Prostate gland (tissue), 2 donors: ENCODE measurements around the gene TOB2. TPM values are rescaled to one million over a fixed set of nuclear protein-coding genes. Genes with fewer than 3 reads are reported as not detected.
A peak's percentile ranks its signal among the peaks of the same experiment; 100 is the strongest.

Experiments used
- DNase-seq: peaks from one replicate; pipeline ENCODE4 v3.0.0-alpha.2; 2019; ENCODE audit warnings: low spot score
- H3K27ac ChIP-seq, 2 donors: fragments of 200-600 bp; sonication (generic); 2 replicates each; pipeline ENCODE4 v1.5.1; 2017 to 2019
- H3K27me3 ChIP-seq: fragments of 200-600 bp; sonication (generic); replicated peaks from 2 replicates; pipeline ENCODE4 v1.5.1; 2019; ENCODE audit not compliant: insufficient read depth
- H3K36me3 ChIP-seq, 2 donors: fragments of 200-600 bp; sonication (generic); 1 replicate in 1 of 2; 2 replicates in 1 of 2; pipeline versions ENCODE4 v1.5.1 to v1.8.1; 2017 to 2019
- H3K4me1 ChIP-seq: fragments of 200-600 bp; sonication (generic); replicated peaks from 2 replicates; pipeline ENCODE4 v1.5.1; 2019
- H3K4me3 ChIP-seq, 2 donors: fragments of 200-600 bp; sonication (generic); 2 replicates each; pipeline ENCODE4 v1.5.1; 2017 to 2019
- H3K9me3 ChIP-seq: fragments of 200-600 bp; sonication (generic); 2 replicates; pipeline ENCODE4 v1.5.1; 2017
- POLR2A ChIP-seq: fragments of 450-650 bp; IDR thresholded peaks from one replicate; pipeline ENCODE4 v1.6.1; 2016; ENCODE audit warnings: antibody characterized with exemption, mild to moderate bottlenecking
- POLR2AphosphoS5 ChIP-seq: sonication (generic); formaldehyde crosslinking; IDR thresholded peaks from one replicate; pipeline ENCODE4 v1.6.1; 2017; ENCODE audit warnings: antibody characterized with exemption
- WGBS: methylation state at CpG from one replicate; pipeline ENCODE4 v1.1.5; 2018; 5-methylcytosine and 5-hydroxymethylcytosine counted together
- intact Hi-C: fragments of 100-400 bp; cut with DNase I; formaldehyde crosslinking; loops from one replicate; pipeline ENCODE4 v1.14.2; 2022
- total RNA-seq, 2 donors: library from RNA; depleted of rRNA; stranded (reverse); fragments of >200 nt; gene quantifications; one replicate each; pipeline ENCODE4 v1.1.0, GENCODE V29; 2016
- TF ChIP-seq, protein P1 (sequence below), 4 experiments: fragments of 200-600 bp in 2 of 4; fragments of 450-650 bp in 2 of 4; sonication (generic) in 2 of 4; IDR thresholded peaks; 1 replicate in 3 of 4; 2 replicates in 1 of 4; pipeline ENCODE4 v1.5.1; 2016 to 2019; ENCODE audit warnings: antibody characterized with exemption in 4 of 4, mild to moderate bottlenecking in 2 of 4, moderate library complexity in 2 of 4

TOB2 gene
- total RNA-seq, 2 donors from 2014 or later: 56.7 to 80.8 TPM

DNA sequence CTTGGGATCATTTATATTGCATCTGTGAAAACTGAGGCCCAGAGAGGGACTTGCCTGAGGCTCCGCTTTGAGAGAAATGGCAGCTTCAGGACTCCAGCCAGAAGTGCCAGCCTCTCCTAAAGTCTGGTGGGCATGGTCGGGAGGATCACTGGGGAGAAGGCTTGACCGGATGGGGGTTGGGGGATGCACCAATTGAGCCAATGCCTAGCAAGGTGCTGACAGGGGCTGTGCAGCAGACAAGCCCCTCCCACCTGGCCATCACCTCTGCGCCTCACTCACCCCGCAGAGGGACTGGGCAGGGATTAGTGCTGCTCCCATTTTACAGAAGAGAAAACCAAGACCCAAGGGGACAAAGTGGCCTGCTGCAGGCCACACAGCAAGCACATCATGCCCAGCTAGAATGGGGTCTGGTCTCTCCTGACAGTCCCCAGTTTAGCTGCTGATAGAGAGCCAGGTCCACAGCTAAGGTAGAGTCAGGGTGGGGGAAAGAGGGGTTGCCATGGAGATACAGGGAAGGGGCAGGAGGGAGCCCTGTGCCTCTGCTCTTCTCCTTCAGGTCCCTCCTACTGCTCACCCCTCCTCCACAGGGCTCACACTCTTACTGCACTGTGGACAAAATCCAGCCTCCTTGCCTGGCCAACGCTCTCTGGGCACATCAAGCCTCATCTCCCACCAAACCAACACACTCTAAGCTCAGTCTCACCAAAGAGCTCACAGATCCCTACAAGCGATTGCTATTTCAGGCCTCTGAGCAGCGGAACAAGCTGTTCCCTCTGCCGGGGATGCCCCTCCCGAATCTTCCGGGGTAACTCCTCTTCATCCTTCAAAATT lies 35.4 kb downstream of the TOB2 start:
- Histone ChIP-seq H3K4me1 (peaks cover 31% of the 10 kb centered on the region), H3K27ac (peak overlapping the region; percentile 99 to 100), H3K4me3 (no peak overlapping the region), H3K9me3 (no peaks in the 10 kb centered on the region), H3K27me3 (no peaks in the 10 kb centered on the region), H3K36me3 (no peaks in the 10 kb centered on the region)
- TF ChIP-seq POLR2A: no peak
- TF ChIP-seq POLR2AphosphoS5: peak; percentile 70
- intact Hi-C loops: no loop called here
- peak; percentile 36 for DNase-seq
- WGBS: 51% methylated on average over 11 of the region's 11 CpGs

DNA sequence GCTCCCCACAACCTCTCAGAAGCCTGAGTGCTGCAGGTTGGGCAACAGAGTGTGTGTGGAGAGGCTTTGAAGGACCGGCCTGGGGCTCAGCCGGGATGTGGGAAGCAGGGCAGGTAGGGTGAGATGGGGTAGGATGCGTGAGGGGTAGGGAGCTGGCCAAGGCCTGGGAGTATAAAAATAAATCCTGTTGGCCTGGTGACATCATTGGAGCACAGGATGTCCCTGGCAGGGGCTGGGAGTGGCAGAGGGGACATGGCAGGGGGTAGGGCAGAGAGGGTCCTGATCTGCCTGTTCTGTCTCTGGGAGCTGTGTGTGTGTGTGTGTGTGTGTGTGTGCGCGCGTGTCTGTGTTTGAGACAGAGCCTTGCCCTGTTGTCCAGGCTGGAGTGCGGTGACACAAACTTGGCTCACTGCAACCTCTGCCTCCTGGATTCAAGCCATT lies 36.3 kb downstream of the TOB2 start:
- TF ChIP-seq POLR2A (no peak), POLR2AphosphoS5 (peak; percentile 68)
- TF ChIP-seq, protein P1, sequence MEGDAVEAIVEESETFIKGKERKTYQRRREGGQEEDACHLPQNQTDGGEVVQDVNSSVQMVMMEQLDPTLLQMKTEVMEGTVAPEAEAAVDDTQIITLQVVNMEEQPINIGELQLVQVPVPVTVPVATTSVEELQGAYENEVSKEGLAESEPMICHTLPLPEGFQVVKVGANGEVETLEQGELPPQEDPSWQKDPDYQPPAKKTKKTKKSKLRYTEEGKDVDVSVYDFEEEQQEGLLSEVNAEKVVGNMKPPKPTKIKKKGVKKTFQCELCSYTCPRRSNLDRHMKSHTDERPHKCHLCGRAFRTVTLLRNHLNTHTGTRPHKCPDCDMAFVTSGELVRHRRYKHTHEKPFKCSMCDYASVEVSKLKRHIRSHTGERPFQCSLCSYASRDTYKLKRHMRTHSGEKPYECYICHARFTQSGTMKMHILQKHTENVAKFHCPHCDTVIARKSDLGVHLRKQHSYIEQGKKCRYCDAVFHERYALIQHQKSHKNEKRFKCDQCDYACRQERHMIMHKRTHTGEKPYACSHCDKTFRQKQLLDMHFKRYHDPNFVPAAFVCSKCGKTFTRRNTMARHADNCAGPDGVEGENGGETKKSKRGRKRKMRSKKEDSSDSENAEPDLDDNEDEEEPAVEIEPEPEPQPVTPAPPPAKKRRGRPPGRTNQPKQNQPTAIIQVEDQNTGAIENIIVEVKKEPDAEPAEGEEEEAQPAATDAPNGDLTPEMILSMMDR (IDR thresholded peaks at IDR 0.05): no peak
- peak; percentile 56 for DNase-seq
- peaks cover 31% of the 10 kb centered on the region for H3K4me1 ChIP-seq

DNA sequence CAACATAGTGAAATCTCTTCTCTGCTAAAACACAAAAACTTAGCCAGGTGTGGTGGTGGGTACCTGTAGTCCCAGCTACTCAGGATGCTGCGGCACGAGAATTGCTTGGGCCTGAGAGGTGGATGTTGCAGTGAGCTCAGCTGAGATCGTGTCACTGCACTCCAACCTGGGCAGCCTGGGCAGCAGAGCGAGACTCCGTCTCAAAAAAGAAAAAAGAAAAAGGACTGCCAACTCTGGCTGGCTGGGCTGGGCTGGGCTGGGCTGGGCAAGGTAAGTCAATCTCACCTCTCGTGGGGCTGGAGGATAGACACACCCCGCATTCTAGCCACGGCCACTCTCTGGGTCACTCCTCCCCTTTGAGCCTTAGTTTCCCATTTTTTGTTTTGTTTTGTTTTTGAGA lies 37.9 kb downstream of the TOB2 start:
- Histone ChIP-seq H3K4me3 (no peak overlapping the region), H3K9me3 (no peaks in the 10 kb centered on the region), H3K27me3 (no peaks in the 10 kb centered on the region), H3K4me1 (peaks cover 31% of the 10 kb centered on the region), H3K36me3 (no peaks in the 10 kb centered on the region), H3K27ac (no peak overlapping the region)
- no peak for DNase-seq
- 81% methylated on average over 8 of the region's 8 CpGs for WGBS
- TF ChIP-seq POLR2AphosphoS5 (no peak), POLR2A (no peak)
- TF ChIP-seq, protein P1 (IDR thresholded peaks at IDR 0.05): no peak
- intact Hi-C loops: loop anchor here (10.0 kb wide), 1 partner anchor 56 kb away; the partner anchor contains the start of genes ACO2 and PHF5A

More for the DNA sequence above, 36.3 kb downstream of the TOB2 start:
- no peaks in the 10 kb centered on the region for H3K36me3 ChIP-seq
- peak overlapping the region; percentile 99 to 100 for H3K27ac ChIP-seq
- intact Hi-C loops: no loop called here
- H3K4me3 ChIP-seq: no peak overlapping the region
- 24% methylated on average over 7 of the region's 7 CpGs for WGBS
- H3K9me3 ChIP-seq: no peaks in the 10 kb centered on the region
- no peaks in the 10 kb centered on the region for H3K27me3 ChIP-seq

DNA sequence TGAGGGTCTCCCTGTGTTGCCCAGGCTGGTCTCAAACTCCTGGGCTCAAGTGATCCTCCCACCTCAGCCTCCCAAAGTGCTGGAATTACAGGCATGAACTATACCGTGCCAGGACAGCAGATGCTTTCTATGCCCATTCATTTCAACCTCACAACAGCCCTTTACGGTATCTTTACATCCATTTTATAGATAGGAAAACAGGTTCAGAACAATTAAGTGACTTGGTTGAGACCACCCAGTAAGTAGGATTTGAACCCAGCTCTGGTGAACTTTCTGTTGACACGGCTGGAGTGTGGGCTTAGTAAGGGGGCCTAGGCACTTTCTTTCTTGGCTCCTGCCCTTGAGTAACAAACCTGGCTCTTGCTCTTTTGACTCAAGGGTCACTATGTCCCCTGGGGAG lies 39.2 kb downstream of the TOB2 start:
- intact Hi-C loops: loop anchor here (10.0 kb wide), 1 partner anchor 57 kb away; the partner anchor contains the start of genes ACO2 and PHF5A
- TF ChIP-seq, protein P1 (IDR thresholded peaks at IDR 0.05): no peak
- TF ChIP-seq POLR2AphosphoS5 (no peak), POLR2A (no peak)
- DNase-seq: no peak
- WGBS: 88% methylated on average over 3 of the region's 3 CpGs
- Histone ChIP-seq H3K27ac (no peak overlapping the region), H3K4me3 (no peak overlapping the region), H3K36me3 (no peaks in the 10 kb centered on the region), H3K27me3 (no peaks in the 10 kb centered on the region), H3K9me3 (no peaks in the 10 kb centered on the region), H3K4me1 (peaks cover 24% of the 10 kb centered on the region)

DNA sequence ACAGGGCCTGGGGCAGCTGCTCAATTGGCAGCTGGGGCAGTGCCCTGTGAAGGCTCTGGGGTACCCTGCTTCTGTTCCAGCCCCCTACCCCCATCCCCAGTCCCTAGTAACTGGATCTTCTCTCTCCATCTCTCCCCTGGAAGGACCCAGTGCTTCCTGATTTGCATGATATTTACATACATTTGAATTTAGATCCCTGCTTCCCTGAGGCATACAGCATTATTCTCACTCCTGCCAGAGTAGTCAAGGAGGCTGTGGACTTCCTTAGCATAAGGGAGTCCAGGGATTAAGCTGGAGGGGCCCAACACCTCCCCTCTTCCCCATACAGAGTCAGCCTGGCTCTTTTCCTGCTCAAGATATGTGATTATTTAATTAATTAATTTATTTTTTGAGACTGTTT lies 40.2 kb downstream of the TOB2 start:
- intact Hi-C loops: loop anchor here (10.0 kb wide), 1 partner anchor 58 kb away; the partner anchor contains the start of genes ACO2 and PHF5A
- H3K4me3 ChIP-seq: no peak overlapping the region
- no peaks in the 10 kb centered on the region for H3K9me3 ChIP-seq
- H3K36me3 ChIP-seq: no peaks in the 10 kb centered on the region
- DNase-seq: no peak
- H3K4me1 ChIP-seq: peaks cover 18% of the 10 kb centered on the region
- H3K27ac ChIP-seq: no peak overlapping the region
- TF ChIP-seq POLR2A (no peak), POLR2AphosphoS5 (no peak)
- TF ChIP-seq, protein P1 (IDR thresholded peaks at IDR 0.05): no peak
- no peaks in the 10 kb centered on the region for H3K27me3 ChIP-seq
